IPS DF 6.9 (cell line): ENCODE measurements around the gene C1orf52.

Source experiments
- DNase-seq: peaks from one replicate; pipeline ENCODE4 v3.0.0-alpha.2; 2013; ENCODE audit warnings: low read depth, low spot score
- H3K27ac ChIP-seq: one replicate; pipeline ENCODE4 v1.5.1; 2013; ENCODE audit warnings: low read length, control low read depth
- H3K27me3 ChIP-seq: 2 replicates; pipeline ENCODE4 v1.6.1; 2013; ENCODE audit warnings: mild to moderate bottlenecking, low read length; ENCODE audit not compliant: control insufficient read depth, insufficient read depth
- H3K36me3 ChIP-seq: 2 replicates; pipeline ENCODE4 v1.6.1; 2013; ENCODE audit warnings: low read length; ENCODE audit not compliant: control insufficient read depth, insufficient read depth
- H3K4me1 ChIP-seq: 2 replicates; pipeline ENCODE4 v1.6.1; 2013; ENCODE audit warnings: low read length; ENCODE audit not compliant: control insufficient read depth, insufficient read depth
- H3K4me3 ChIP-seq: 2 replicates; pipeline ENCODE4 v1.5.1; 2013; ENCODE audit warnings: mild to moderate bottlenecking, low read length
- H3K9me3 ChIP-seq: 2 replicates; pipeline ENCODE4 v1.6.1; 2013; ENCODE audit warnings: low read length, inconsistent platforms; ENCODE audit not compliant: control insufficient read depth, insufficient read depth
- WGBS: extraction: QIAGEN DNeasy Blood & Tissue Kit; methylation state at CpG from one replicate; pipeline ENCODE4 v1.1.7; 2013; ENCODE audit warnings: mixed read lengths, missing lambda C conversion rate; ENCODE audit not compliant: insufficient read length, insufficient coverage; 5-methylcytosine and 5-hydroxymethylcytosine counted together

The C1orf52 gene

DNA sequence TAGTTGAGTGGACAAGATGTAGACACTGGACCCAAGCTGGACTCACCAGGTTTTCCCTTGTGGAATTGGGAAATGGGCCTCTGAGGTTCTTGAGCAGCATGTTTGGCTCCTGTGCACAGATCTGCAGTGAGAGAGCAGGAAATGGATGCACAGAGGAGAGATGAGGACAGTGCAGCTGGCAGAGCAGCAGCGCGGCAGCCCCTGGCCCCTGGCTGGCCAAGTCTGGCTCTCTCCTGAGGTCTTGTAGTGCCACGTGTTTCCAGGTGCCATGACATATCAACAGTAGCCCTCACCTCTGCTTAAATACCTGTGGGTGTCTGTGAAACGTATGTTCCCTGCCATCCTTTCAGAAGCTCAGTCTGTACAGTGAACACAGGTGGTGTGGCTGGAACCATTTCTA lies 36.2 kb upstream of the C1orf52 start:
- WGBS = no CpG with 5 or more reads among the region's 4 CpGs
- no peaks in the 10 kb centered on the region for H3K36me3 ChIP-seq
- H3K27me3 ChIP-seq = no peaks in the 10 kb centered on the region
- H3K4me1 ChIP-seq = no peaks in the 10 kb centered on the region
- H3K27ac ChIP-seq = no peak overlapping the region
- no peak for DNase-seq
- no peaks in the 10 kb centered on the region for H3K9me3 ChIP-seq
- no peak overlapping the region for H3K4me3 ChIP-seq

GRCh38 chr1:85295006-85295431 lies 35.6 kb upstream of the C1orf52 start:
- no peak overlapping the region for H3K27ac ChIP-seq
- no peaks in the 10 kb centered on the region for H3K4me1 ChIP-seq
- H3K27me3 ChIP-seq = no peaks in the 10 kb centered on the region
- H3K4me3 ChIP-seq = no peak overlapping the region
- DNase-seq = no peak
- H3K9me3 ChIP-seq = no peaks in the 10 kb centered on the region
- no peaks in the 10 kb centered on the region for H3K36me3 ChIP-seq
- WGBS = no CpG with 5 or more reads among the region's 3 CpGs

DNA sequence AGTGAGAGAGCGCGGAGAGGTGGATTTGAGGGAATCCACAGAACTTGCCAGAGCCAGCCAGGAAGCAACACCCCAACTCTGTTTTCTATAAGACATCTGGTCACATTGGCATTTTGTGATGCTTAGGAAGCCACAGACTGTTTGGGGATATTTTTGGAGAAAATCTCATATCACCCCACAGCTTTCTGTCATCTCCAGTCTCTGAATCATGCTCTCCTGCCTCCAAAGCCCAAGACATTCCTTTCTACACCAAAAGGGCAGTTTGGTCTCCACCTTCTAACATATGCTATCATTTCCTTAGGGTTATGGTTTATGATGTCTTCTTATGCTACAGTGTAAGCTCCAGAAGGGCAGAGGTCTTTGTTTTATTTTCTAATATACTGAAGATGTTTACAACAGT lies 31.4 kb upstream of the C1orf52 start:
- DNase-seq = no peak
- H3K4me1 ChIP-seq = no peaks in the 10 kb centered on the region
- H3K36me3 ChIP-seq = no peaks in the 10 kb centered on the region
- no peaks in the 10 kb centered on the region for H3K9me3 ChIP-seq
- no peak overlapping the region for H3K4me3 ChIP-seq
- no peak overlapping the region for H3K27ac ChIP-seq
- no CpG with 5 or more reads among the region's 2 CpGs for WGBS
- H3K27me3 ChIP-seq = no peaks in the 10 kb centered on the region

GRCh38 chr1:85289848-85290335 lies 30.4 kb upstream of the C1orf52 start:
- H3K9me3 ChIP-seq = no peaks in the 10 kb centered on the region
- H3K4me3 ChIP-seq = no peak overlapping the region
- H3K36me3 ChIP-seq = no peaks in the 10 kb centered on the region
- no peaks in the 10 kb centered on the region for H3K27me3 ChIP-seq
- WGBS = no CpG with 5 or more reads among the region's 4 CpGs
- no peak overlapping the region for H3K27ac ChIP-seq
- no peaks in the 10 kb centered on the region for H3K4me1 ChIP-seq
- DNase-seq = no peak

- Histone ChIP-seq H3K4me1 (no peaks in the 10 kb centered on the region), H3K27ac (no peak overlapping the region), H3K36me3 (no peaks in the 10 kb centered on the region), H3K4me3 (no peak overlapping the region), H3K9me3 (no peaks in the 10 kb centered on the region), H3K27me3 (no peaks in the 10 kb centered on the region)
- WGBS = no CpG with 5 or more reads among the region's 9 CpGs
- DNase-seq = no peak
Observed at GRCh38 chr1:85289207-85289847, 29.9 kb upstream of the C1orf52 start.

DNA sequence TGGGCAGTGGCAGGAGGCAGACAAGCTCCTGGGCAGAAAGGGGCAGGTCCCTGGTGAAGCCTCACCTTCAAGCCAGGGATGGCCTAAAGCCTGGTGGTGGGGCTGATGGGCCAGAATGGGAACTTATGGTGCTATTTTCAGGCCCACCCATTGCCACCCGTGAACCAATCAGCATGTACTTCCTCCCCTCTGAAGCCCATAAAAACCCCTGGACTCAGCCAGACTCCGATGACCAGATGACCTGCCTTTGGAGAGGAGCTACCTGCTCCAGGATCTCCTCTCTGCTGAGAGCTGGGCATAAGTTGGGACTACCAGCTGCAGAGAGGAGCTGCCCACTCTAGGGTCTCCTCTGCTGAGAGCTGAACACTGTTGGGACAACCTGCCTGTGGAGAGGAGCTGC lies 24.7 kb upstream of the C1orf52 start:
- WGBS = no CpG with 5 or more reads among the region's 2 CpGs
- Histone ChIP-seq H3K4me3 (no peak overlapping the region), H3K4me1 (peaks cover 4% of the 10 kb centered on the region; the same call in 1 of the 2 replicates), H3K36me3 (no peaks in the 10 kb centered on the region), H3K9me3 (no peaks in the 10 kb centered on the region), H3K27me3 (no peaks in the 10 kb centered on the region), H3K27ac (no peak overlapping the region)
- DNase-seq = no peak

GRCh38 chr1:85283475-85284199 lies 24.2 kb upstream of the C1orf52 start:
- no peak for DNase-seq
- no CpG with 5 or more reads among the region's 11 CpGs for WGBS
- Histone ChIP-seq H3K27me3 (no peaks in the 10 kb centered on the region), H3K4me1 (peaks cover 4% of the 10 kb centered on the region; the same call in 1 of the 2 replicates), H3K27ac (no peak overlapping the region), H3K9me3 (no peaks in the 10 kb centered on the region), H3K4me3 (no peak overlapping the region), H3K36me3 (no peaks in the 10 kb centered on the region)

DNA sequence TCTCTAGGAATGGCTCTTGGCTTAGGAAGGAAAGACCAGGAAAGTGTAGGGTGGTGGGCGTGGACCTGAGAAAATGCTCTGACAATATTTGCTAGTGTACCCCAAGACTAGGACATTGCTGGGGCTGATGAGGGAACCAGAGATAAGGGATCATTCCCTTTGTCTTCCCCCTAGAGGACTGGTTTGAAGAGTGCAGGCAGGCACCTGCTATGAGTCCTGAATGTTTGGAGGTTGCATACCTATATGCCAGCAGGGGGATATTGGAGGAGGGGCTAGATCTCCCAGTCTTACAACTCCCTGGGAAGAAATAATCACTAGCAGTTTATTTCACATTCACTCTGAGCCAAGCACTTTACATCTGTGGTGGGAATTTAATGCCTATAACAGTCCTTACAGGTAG lies 23.0 kb upstream of the C1orf52 start:
- H3K36me3 ChIP-seq = no peaks in the 10 kb centered on the region
- no peaks in the 10 kb centered on the region for H3K9me3 ChIP-seq
- H3K4me3 ChIP-seq = no peak overlapping the region
- H3K27me3 ChIP-seq = no peaks in the 10 kb centered on the region
- peaks cover 4% of the 10 kb centered on the region; the same call in 1 of the 2 replicates for H3K4me1 ChIP-seq
- no CpG with 5 or more reads among the region's 1 CpG for WGBS
- no peak overlapping the region for H3K27ac ChIP-seq
- DNase-seq = no peak

DNA sequence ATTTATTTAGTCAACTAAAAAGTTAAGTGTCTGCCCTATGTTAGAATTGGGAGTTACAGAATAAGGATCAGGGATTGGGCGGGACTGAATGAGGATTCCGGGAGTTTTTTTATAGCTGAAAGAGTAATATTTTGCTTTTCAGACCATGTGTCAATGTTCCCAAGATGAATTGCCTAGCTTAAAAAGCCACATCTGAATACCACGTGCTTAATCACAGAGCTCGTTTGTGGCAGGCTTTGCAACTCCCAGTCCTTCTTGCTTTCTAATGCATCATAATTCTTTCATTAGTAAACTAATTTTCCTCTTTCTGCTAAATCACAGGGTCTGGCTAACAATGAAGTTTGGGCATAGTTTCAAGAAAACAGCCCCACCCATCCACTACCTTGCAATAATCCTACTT lies 21.2 kb upstream of the C1orf52 start:
- Histone ChIP-seq H3K4me3 (no peak overlapping the region), H3K27ac (no peak overlapping the region), H3K36me3 (no peaks in the 10 kb centered on the region), H3K4me1 (peaks cover 4% of the 10 kb centered on the region; the same call in 1 of the 2 replicates), H3K27me3 (no peaks in the 10 kb centered on the region), H3K9me3 (no peaks in the 10 kb centered on the region)
- DNase-seq = no peak
- no CpG with 5 or more reads among the region's 4 CpGs for WGBS

DNA sequence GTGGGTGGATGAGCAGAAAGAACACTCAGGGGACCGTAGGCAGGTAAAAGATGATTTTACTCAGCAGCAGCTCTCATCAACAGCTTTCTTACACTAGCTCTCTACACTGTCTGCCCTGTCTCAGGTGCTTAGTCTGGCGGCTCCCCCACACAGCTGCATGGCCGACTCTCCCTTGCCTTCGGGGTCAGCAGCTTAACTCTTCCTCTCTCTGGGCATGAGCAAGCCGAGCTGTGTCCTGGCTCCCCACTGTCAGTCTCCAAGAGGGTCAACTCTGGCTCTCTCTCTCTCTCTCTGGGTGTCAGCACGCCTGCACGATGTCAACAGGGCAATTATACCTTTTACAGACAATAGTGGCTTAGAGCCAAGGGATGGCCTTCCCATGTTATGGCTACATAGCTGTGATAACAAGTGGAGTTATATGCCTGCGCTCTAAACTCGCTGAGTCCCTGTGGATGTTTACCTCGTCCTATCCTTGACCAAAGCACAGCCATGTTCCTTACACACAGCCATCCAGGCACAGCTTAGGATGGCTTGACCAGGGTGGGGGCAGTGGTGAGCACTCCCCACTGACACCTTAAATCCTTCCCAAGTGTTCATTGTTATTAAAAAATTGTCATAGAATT lies 20.1 kb upstream of the C1orf52 start:
- no peak for DNase-seq
- Histone ChIP-seq H3K27ac (no peak overlapping the region), H3K4me1 (peaks cover 4% of the 10 kb centered on the region; the same call in 1 of the 2 replicates), H3K36me3 (no peaks in the 10 kb centered on the region), H3K9me3 (no peaks in the 10 kb centered on the region), H3K27me3 (no peaks in the 10 kb centered on the region), H3K4me3 (no peak overlapping the region)
- WGBS = no CpG with 5 or more reads among the region's 10 CpGs
